IMR-90 (cell line): ENCODE results near the gene TBC1D9B. TPM values are rescaled to one million over a fixed set of nuclear protein-coding genes. Genes with fewer than 3 reads are reported as not detected.

Source experiments
- ATAC-seq: fragments of 200-7000 bp; cut with Tn5 transposase; 2 replicates; pipeline ENCODE4 v1.9.1; 2020; ENCODE audit warnings: low read depth, mild to moderate bottlenecking, moderate library complexity
- BruUV-seq: library from RNA; stranded (reverse); fragments of 400-500 nt; replicated peaks from 2 replicates; lab custom pipeline; 2021; lab: Mats Ljungman, UMichigan
- CTCF ChIA-PET: fragments of 300-600 bp; formaldehyde crosslinking; extraction: SDS; loops from one replicate; lab custom pipeline; 2021; ENCODE audit warnings: antibody characterized with exemption; lab: Yijun Ruan, JAX
- POLR2A ChIA-PET: fragments of 300-600 bp; sonication (Branson Sonifier 250); formaldehyde crosslinking; loops from one replicate; lab custom pipeline; 2022; ENCODE audit warnings: antibody characterized with exemption; ENCODE audit not compliant: unreplicated experiment; lab: Charles Lee
- DNase-seq: peaks from one replicate; pipeline ENCODE4 v3.0.0; 2013
- H2AFZ ChIP-seq: replicated peaks from 2 replicates; pipeline ENCODE3; 2013; ENCODE audit warnings: low read length, mild to moderate bottlenecking; ENCODE audit not compliant: poor library complexity
- H2AK5ac ChIP-seq: 2 replicates; pipeline ENCODE4 v1.6.1; 2013; ENCODE audit warnings: low read depth, low read length, inconsistent platforms
- H2AK9ac ChIP-seq: replicated peaks from 2 replicates; pipeline ENCODE3; 2013; ENCODE audit warnings: mild to moderate bottlenecking, low read depth, low read length, moderate library complexity; ENCODE audit not compliant: poor library complexity
- H2BK120ac ChIP-seq: 2 replicates; pipeline ENCODE4 v1.6.1; 2013; ENCODE audit warnings: low read depth, low read length, inconsistent platforms
- H2BK15ac ChIP-seq: 3 replicates; pipeline ENCODE4 v1.6.1; 2013; ENCODE audit warnings: low read depth, low read length, inconsistent platforms
- H2BK20ac ChIP-seq: 2 replicates; pipeline ENCODE4 v1.6.1; 2013; ENCODE audit warnings: low read depth, mild to moderate bottlenecking, inconsistent platforms, low read length, moderate library complexity
- H2BK5ac ChIP-seq: 2 replicates; pipeline ENCODE4 v1.6.1; 2013; ENCODE audit warnings: mild to moderate bottlenecking, low read depth, low read length, inconsistent platforms; ENCODE audit not compliant: poor library complexity, severe bottlenecking
- H3K14ac ChIP-seq: replicated peaks from 2 replicates; pipeline ENCODE4 v1.6.1; 2013; ENCODE audit warnings: low read depth, low read length, inconsistent platforms
- H3K18ac ChIP-seq: 2 replicates; pipeline ENCODE4 v1.6.1; 2013; ENCODE audit warnings: low read depth, low read length, control low read depth
- H3K23ac ChIP-seq: 2 replicates; pipeline ENCODE4 v1.6.1; 2013; ENCODE audit warnings: low read depth, low read length, inconsistent platforms
- H3K27ac ChIP-seq: 2 replicates; pipeline ENCODE4 v1.5.1; 2013; ENCODE audit warnings: mild to moderate bottlenecking, control low read depth, low read length; ENCODE audit not compliant: insufficient read depth
- H3K27me3 ChIP-seq: 2 replicates; pipeline ENCODE4 v1.6.1; 2013; ENCODE audit warnings: low read length; ENCODE audit not compliant: control insufficient read depth, insufficient read depth
- H3K36me3 ChIP-seq: 2 replicates; pipeline ENCODE4 v1.6.1; 2013; ENCODE audit warnings: low read length, mixed read lengths; ENCODE audit not compliant: control insufficient read depth, insufficient read depth
- H3K4ac ChIP-seq: 2 replicates; pipeline ENCODE4 v1.6.1; 2013; ENCODE audit warnings: low read depth, low read length, inconsistent platforms
- H3K4me1 ChIP-seq: 2 replicates; pipeline ENCODE4 v1.6.1; 2013; ENCODE audit warnings: low read length, mixed read lengths; ENCODE audit not compliant: control insufficient read depth, insufficient read depth
- H3K4me2 ChIP-seq: 2 replicates; pipeline ENCODE4 v1.6.1; 2013; ENCODE audit warnings: low read depth, mild to moderate bottlenecking, control low read depth, low read length, moderate library complexity
- H3K4me3 ChIP-seq: 2 replicates; pipeline ENCODE4 v1.5.1; 2013; ENCODE audit warnings: low read depth, mild to moderate bottlenecking, control low read depth, low read length, moderate library complexity; ENCODE audit not compliant: insufficient read depth
- H3K56ac ChIP-seq: 2 replicates; pipeline ENCODE4 v1.6.1; 2013; ENCODE audit warnings: low read length, inconsistent platforms; ENCODE audit not compliant: insufficient read depth; ENCODE audit errors: extremely low read depth
- H3K79me1 ChIP-seq, 2 experiments: 2 replicates each; pipeline ENCODE4 v1.6.1; 2013; ENCODE audit warnings: low read length in 2 of 2, inconsistent platforms in 1 of 2, low read depth in 1 of 2
- H3K9ac ChIP-seq: 2 replicates; pipeline ENCODE4 v1.6.1; 2013; ENCODE audit warnings: low read depth, low read length, control low read depth
- H3K9me1 ChIP-seq: 2 replicates; pipeline ENCODE4 v1.6.1; 2013; ENCODE audit warnings: low read length, inconsistent platforms; ENCODE audit not compliant: insufficient read depth
- H3K9me3 ChIP-seq: 2 replicates; pipeline ENCODE4 v1.6.1; 2013; ENCODE audit warnings: low read length; ENCODE audit not compliant: control insufficient read depth, insufficient read depth
- H4K20me1 ChIP-seq: 2 replicates; pipeline ENCODE4 v1.6.1; 2013; ENCODE audit warnings: low read length, inconsistent platforms; ENCODE audit not compliant: insufficient read depth
- H4K5ac ChIP-seq: 2 replicates; pipeline ENCODE4 v1.6.1; 2013; ENCODE audit warnings: mild to moderate bottlenecking, low read depth, low read length, control low read depth
- H4K8ac ChIP-seq, 2 experiments: 2 replicates each; pipeline ENCODE4 v1.6.1; 2013; ENCODE audit warnings: low read depth in 2 of 2, low read length in 2 of 2, control low read depth in 1 of 2, inconsistent platforms in 1 of 2
- H4K91ac ChIP-seq: 2 replicates; pipeline ENCODE4 v1.6.1; 2013; ENCODE audit warnings: low read depth, low read length, inconsistent platforms; ENCODE audit not compliant: insufficient read depth
- BHLHE40 ChIP-seq: fragments of 150-350 bp; IDR thresholded peaks from 2 replicates; pipeline ENCODE4 v1.6.1; 2016; ENCODE audit warnings: mild to moderate bottlenecking, low read depth, low read length
- CHD1 ChIP-seq: IDR thresholded peaks from 2 replicates; pipeline ENCODE4 v1.6.1; 2012; ENCODE audit warnings: low read depth, low read length, improper control_type of control experiment
- ELK1 ChIP-seq: fragments of 150-350 bp; IDR thresholded peaks from 2 replicates; pipeline ENCODE4 v1.6.1; 2016; ENCODE audit warnings: low read depth, mild to moderate bottlenecking, low read length, moderate library complexity, borderline replicate concordance
- FOS ChIP-seq: fragments of 150-350 bp; IDR thresholded peaks from 2 replicates; pipeline ENCODE4 v1.6.1; 2016; ENCODE audit warnings: low read depth, low read length
- MAFK ChIP-seq: IDR thresholded peaks from 2 replicates; pipeline ENCODE4 v1.6.1; 2012; ENCODE audit warnings: low read depth, low read length, improper control_type of control experiment
- MXI1 ChIP-seq: IDR thresholded peaks from 2 replicates; pipeline ENCODE4 v1.6.1; 2012; ENCODE audit warnings: low read depth, mild to moderate bottlenecking, low read length, moderate library complexity, borderline replicate concordance
- NFE2L2 ChIP-seq: fragments of 150-350 bp; IDR thresholded peaks from 2 replicates; pipeline ENCODE4 v1.6.1; 2016; ENCODE audit warnings: low read depth, mild to moderate bottlenecking, low read length
- RAD21 ChIP-seq: IDR thresholded peaks from 2 replicates; pipeline ENCODE4 v1.6.1; 2012; ENCODE audit warnings: low read length, improper control_type of control experiment
- RCOR1 ChIP-seq: IDR thresholded peaks from 2 replicates; pipeline ENCODE4 v1.6.1; 2012; ENCODE audit warnings: mild to moderate bottlenecking, low read length, improper control_type of control experiment; ENCODE audit not compliant: insufficient replicate concordance
- WGBS, 2 experiments: methylation state at CpG; one replicate each; pipeline versions ENCODE4 v1.1.5 to v1.1.7; 2013; ENCODE audit warnings: missing lambda C conversion rate in 2 of 2; ENCODE audit not compliant: insufficient read length in 1 of 2; ENCODE audit errors: extremely low coverage in 2 of 2; 5-methylcytosine and 5-hydroxymethylcytosine counted together
- dilution Hi-C: fragments of 300-500 bp; cut with HindIII; formaldehyde crosslinking; loops from one replicate; pipeline ENCODE4 v1.14.3; 2018; ENCODE audit warnings: low sequenced_read_pairs; ENCODE audit not compliant: unreplicated experiment
- in situ Hi-C: fragments of 300-500 bp; cut with MboI; formaldehyde crosslinking; loops from 3 replicates; pipeline ENCODE4 v1.14.3; 2019; ENCODE audit warnings: low sequenced_read_pairs, inconsistent platforms, mixed read lengths
- intact Hi-C: fragments of 100-400 bp; cut with micrococcal nuclease; formaldehyde crosslinking; loops from 2 replicates; pipeline ENCODE4 v1.10.0; 2022
- polyA plus RNA-seq, 3 experiments: library from polyadenylated mRNA; depleted of rRNA; stranded (reverse); fragments of >200 nt; gene quantifications; 2 replicates each; pipeline ENCODE4 v1.2.3, GENCODE V29; 2012; ENCODE audit warnings: low replicate concordance in 1 of 3
- total RNA-seq: library from RNA; depleted of rRNA; stranded (reverse); fragments of >200 nt; gene quantifications from 2 replicates; pipeline ENCODE4 v1.2.3, GENCODE V29; 2012
- TF ChIP-seq, protein P1 (sequence below): conservative IDR thresholded peaks from 2 replicates; pipeline ENCODE4 v1.5.1; 2012; ENCODE audit warnings: mild to moderate bottlenecking, low read depth, low read length, improper control_type of control experiment

TBC1D9B gene
- total and polyA plus RNA-seq, 2 of the 4 experiments (the other 2 are of a cell fraction): 58.6 to 78.1 TPM

- BruUV-seq: no TSS peak
These were observed 7.5 kb downstream of the TBC1D9B start for GRCh38 chr5:179900206-179900605.

More at GRCh38 chr5:179900206-179900605, 7.5 kb downstream of the TBC1D9B start:
- no peak overlapping the region for H3K56ac ChIP-seq
- H2AFZ ChIP-seq: no peak overlapping the region
- no peaks in the 10 kb centered on the region for H3K27me3 ChIP-seq
- H3K79me1 ChIP-seq: peaks cover 40 to 59% of the 10 kb centered on the region in 2 experiments
- no peak overlapping the region for H3K9ac ChIP-seq
- POLR2A ChIA-PET: no interaction called here
- no peak overlapping the region for H2BK20ac ChIP-seq
- H4K91ac ChIP-seq: no peak overlapping the region
- no peak overlapping the region for H3K4me3 ChIP-seq
- ATAC-seq: no peak
- no peak overlapping the region for H2BK5ac ChIP-seq
- peaks cover 23% of the 10 kb centered on the region for H4K20me1 ChIP-seq
- H4K5ac ChIP-seq: no peak overlapping the region
- H3K23ac ChIP-seq: no peak overlapping the region
- WGBS, 2 experiments: 83% methylated on average over 1 of the region's 9 CpGs; no CpG with 5 or more reads in 1 of the 2 experiments
- H3K4ac ChIP-seq: no peak overlapping the region
- no peak overlapping the region for H3K27ac ChIP-seq
- H3K4me1 ChIP-seq: no peaks in the 10 kb centered on the region
- peaks cover 4% of the 10 kb centered on the region; the same call in 1 of the 2 replicates for H3K9me1 ChIP-seq
- H2BK120ac ChIP-seq: no peak overlapping the region
- in situ Hi-C loops: no loop called here
- TF ChIP-seq BHLHE40 (no peak), RCOR1 (no peak), RAD21 (no peak), NFE2L2 (no peak), MXI1 (no peak), FOS (no peak), MAFK (no peak), ELK1 (no peak), CHD1 (no peak)
- TF ChIP-seq, protein P1, sequence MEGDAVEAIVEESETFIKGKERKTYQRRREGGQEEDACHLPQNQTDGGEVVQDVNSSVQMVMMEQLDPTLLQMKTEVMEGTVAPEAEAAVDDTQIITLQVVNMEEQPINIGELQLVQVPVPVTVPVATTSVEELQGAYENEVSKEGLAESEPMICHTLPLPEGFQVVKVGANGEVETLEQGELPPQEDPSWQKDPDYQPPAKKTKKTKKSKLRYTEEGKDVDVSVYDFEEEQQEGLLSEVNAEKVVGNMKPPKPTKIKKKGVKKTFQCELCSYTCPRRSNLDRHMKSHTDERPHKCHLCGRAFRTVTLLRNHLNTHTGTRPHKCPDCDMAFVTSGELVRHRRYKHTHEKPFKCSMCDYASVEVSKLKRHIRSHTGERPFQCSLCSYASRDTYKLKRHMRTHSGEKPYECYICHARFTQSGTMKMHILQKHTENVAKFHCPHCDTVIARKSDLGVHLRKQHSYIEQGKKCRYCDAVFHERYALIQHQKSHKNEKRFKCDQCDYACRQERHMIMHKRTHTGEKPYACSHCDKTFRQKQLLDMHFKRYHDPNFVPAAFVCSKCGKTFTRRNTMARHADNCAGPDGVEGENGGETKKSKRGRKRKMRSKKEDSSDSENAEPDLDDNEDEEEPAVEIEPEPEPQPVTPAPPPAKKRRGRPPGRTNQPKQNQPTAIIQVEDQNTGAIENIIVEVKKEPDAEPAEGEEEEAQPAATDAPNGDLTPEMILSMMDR: no peak
- H3K36me3 ChIP-seq: peaks cover 68% of the 10 kb centered on the region
- H3K18ac ChIP-seq: no peak overlapping the region
- H2AK9ac ChIP-seq: no peak overlapping the region
- no peak overlapping the region for H3K14ac ChIP-seq
- intact Hi-C loops: no loop called here
- CTCF ChIA-PET: no interaction called here
- H2BK15ac ChIP-seq: no peak overlapping the region
- dilution Hi-C loops: no loop called here
- no peak overlapping the region for H4K8ac ChIP-seq
- no peak for DNase-seq
- no peaks in the 10 kb centered on the region for H3K9me3 ChIP-seq
- no peak overlapping the region for H2AK5ac ChIP-seq
- H3K4me2 ChIP-seq: no peak overlapping the region
